ENCODE measurements around the gene TBX20.
"Not testable (repeated sequence)": the region's sequence is repeated elsewhere in the genome, so short reads cannot be mapped to it uniquely, and the experiment has no call there.

The TBX20 gene

DNA sequence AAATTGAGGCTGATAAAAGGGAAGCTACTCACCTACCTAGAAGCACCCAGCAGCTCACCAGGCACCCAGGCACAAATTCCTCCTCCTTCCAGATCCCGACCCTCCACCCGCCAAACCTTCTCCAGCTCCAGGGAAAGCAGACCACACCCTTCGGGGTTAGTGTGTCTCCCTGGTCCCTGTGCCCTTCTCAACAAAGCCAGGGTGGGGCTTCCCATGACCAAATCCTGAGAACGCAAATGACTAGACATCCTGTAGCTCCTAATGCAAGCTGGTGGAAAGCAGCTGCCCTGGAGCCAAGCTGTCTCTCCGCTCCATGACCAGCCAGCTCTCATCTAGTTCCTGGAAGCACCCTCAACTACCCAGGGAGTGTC is 4.4 kb downstream of the TBX20 start:
- TF ChIP-seq ZFX (IDR thresholded peaks at IDR 0.05) = no peak
- TF ChIP-seq, protein P1, sequence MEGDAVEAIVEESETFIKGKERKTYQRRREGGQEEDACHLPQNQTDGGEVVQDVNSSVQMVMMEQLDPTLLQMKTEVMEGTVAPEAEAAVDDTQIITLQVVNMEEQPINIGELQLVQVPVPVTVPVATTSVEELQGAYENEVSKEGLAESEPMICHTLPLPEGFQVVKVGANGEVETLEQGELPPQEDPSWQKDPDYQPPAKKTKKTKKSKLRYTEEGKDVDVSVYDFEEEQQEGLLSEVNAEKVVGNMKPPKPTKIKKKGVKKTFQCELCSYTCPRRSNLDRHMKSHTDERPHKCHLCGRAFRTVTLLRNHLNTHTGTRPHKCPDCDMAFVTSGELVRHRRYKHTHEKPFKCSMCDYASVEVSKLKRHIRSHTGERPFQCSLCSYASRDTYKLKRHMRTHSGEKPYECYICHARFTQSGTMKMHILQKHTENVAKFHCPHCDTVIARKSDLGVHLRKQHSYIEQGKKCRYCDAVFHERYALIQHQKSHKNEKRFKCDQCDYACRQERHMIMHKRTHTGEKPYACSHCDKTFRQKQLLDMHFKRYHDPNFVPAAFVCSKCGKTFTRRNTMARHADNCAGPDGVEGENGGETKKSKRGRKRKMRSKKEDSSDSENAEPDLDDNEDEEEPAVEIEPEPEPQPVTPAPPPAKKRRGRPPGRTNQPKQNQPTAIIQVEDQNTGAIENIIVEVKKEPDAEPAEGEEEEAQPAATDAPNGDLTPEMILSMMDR (conservative IDR thresholded peaks at IDR 0.05) = no peak
- H3K27ac ChIP-seq = no peak overlapping the region

GRCh38 chr7:35248576-35249536 is 5.0 kb downstream of the TBX20 start:
- no peak for TF ChIP-seq ZFX (IDR thresholded peaks at IDR 0.05)
- TF ChIP-seq, protein P1 (conservative IDR thresholded peaks at IDR 0.05) = no peak
- H3K27ac ChIP-seq = no peak overlapping the region

DNA sequence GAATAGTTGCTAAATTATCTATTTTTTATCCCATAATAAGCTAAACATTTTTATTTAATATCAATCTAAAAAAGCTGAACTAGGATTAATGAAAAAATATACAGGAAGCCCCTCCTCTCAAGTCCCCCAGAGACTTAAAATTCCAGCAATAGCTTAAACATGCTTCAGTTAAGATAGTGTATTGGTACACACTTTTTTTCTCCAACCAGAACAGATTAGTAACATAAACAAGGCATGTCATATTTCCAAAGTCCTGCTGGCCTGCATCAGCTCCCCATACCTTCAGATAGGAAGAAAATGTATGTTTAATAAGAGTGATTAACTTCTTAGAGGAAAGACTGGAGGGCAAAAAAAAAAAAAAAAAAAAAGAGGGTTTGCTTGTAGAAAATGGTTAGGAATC is 7.1 kb downstream of the TBX20 start:
- no peak overlapping the region for H3K27ac ChIP-seq
- TF ChIP-seq ZFX (IDR thresholded peaks at IDR 0.05) = no peak
- TF ChIP-seq, protein P1 (conservative IDR thresholded peaks at IDR 0.05) = no peak

DNA sequence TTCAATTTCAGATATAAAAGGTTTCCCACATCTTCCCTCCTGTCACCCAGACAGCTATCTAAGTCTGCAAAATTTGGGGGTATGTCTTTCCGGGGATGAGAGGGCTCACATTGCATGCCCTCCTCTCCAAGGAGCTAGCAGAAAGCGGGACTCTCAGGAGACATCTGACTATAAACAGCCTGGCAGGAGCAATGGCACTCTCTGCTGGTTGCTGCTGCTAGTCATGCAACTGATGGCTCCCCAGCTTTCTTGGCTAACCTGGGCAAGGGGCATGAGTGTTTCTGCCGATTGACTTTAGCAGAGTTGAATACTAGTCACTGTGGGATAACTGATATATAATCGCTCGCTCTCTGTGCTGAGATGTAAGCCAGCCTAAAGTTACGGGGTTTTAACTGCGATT is 12.0 kb downstream of the TBX20 start:
- no peak for TF ChIP-seq ZFX (IDR thresholded peaks at IDR 0.05)
- TF ChIP-seq, protein P1 (conservative IDR thresholded peaks at IDR 0.05) = peak; percentile 35
- no peak overlapping the region for H3K27ac ChIP-seq

GRCh38 chr7:35241436-35241835 is 12.5 kb downstream of the TBX20 start:
- no peak overlapping the region for H3K27ac ChIP-seq
- TF ChIP-seq, protein P1 (conservative IDR thresholded peaks at IDR 0.05) = no peak
- TF ChIP-seq ZFX (IDR thresholded peaks at IDR 0.05) = no peak

DNA sequence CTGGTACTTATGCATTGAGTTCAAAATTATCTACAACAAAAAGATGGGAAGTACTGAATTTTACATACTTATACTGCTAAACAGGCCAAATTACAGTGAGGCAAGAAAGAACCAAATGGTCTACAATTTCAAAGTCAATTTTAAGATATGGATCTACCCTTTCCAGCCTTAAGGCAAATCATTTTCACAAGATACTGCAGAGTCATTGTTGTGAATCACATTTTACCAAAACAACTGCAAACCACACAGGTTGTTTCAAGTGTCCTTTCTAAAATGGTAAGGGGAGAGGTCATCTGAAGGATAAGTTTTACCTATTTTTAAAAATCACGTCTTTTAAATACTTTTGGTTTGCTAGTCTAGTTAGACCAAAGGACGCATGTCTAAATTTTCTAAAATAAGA is 12.9 kb downstream of the TBX20 start:
- H3K27ac ChIP-seq = not testable (repeated sequence)

DNA sequence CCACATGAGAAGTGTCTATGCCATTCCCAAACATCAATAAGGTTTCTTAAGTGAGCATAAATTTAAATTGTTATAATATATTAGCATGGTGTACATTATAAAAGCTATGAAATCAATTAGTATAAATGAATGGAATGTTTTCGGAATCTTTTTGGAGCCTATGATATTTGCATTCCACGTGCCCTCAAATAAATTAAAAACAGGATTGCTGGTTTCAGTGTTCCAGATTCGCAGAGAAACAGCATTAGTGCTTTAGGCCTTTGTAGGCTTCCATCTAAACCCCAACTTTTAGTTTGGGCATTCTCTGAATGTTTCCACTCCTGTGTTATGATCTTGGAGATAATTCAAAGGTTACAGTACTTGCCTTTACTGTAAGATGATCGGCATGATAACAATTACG is 15.4 kb downstream of the TBX20 start:
- not testable (repeated sequence) for H3K27ac ChIP-seq

- TF ChIP-seq ZFX (IDR thresholded peaks at IDR 0.05) = no peak
- TF ChIP-seq, protein P1 (conservative IDR thresholded peaks at IDR 0.05) = no peak
- H3K27ac ChIP-seq = no peak overlapping the region
These were observed 20.9 kb downstream of the TBX20 start for GRCh38 chr7:35232994-35233393.

GRCh38 chr7:35231221-35231620 is 22.7 kb downstream of the TBX20 start:
- H3K27ac ChIP-seq = not testable (repeated sequence)

DNA sequence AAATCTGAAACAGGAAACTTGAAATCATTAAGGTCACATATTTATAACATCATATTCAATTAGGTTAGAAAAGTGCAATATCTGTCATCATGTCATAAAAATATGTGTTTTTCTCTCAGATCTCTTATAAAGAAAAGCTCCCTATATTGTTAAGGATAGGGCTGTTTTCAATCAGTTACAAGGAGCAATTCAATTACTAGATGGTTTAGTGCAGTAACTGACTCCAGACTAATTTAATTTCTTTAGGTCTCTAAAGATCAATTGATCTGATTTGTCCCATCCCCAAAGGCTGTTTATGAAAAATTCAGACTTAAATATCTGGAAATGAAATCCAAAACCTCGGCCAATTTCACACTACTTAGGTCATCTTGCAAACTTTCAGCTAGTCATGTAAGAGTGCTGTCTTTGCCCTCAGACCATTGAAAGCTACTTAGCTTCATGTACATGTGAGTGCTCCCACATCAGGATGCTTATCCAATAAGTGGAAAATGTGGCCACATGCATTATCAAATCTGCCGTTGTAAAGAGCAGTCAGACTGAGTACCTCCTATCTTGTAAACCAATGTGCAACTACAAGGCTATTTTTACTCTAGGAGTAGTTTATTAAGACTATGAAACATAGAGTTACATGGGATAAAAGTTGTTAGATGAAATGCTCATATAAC is 24.7 kb downstream of the TBX20 start:
- not testable (repeated sequence) for H3K27ac ChIP-seq

- H3K27ac ChIP-seq = not testable (repeated sequence)
These were observed 25.3 kb downstream of the TBX20 start for GRCh38 chr7:35228496-35229051.

DNA sequence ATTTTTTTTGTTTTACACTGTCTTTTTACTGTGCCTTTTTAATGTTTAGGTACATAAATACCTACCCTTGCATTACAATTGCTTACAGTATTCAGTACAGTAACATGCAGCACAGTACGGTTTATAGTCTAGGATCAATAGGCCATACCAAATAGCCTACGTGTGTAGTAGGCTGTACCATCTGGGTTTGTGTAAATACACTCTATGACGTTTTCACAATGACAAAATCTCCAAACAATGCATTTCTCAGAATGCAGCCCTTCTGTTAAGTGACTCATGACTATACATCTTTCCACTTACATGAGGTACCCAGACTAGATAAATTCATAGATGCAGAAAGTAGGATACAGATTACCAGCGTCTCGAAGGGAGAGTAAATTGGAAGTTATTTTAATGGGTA is 26.5 kb downstream of the TBX20 start:
- not testable (repeated sequence) for H3K27ac ChIP-seq

DNA sequence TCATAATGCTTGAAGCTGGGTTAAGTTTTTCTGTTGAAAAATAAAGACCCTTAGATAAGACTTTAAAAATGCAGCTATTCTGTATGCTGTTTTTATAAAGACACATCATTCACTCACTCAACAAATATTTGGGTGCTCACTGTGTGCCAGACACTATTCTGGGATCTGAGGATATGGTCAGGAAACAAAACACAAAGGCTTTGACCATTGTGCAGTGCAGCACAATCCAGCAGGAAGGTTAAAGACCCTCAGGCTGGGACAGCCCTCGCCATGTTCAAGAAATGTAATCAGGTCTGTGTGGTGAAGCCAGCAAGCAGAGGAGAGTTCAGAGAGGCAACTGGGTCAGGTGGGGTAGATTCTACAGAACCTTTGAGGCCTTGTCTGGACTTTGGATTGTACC is 31.5 kb downstream of the TBX20 start:
- H3K27ac ChIP-seq = not testable (repeated sequence)
